Endodermal cell (in vitro differentiated cells): Measurements from ENCODE around the gene ERC1. TPM values are rescaled to one million over a fixed set of nuclear protein-coding genes. Genes with fewer than 3 reads are reported as not detected.

Experiments used
- DNase-seq: peaks from one replicate; pipeline ENCODE4 v3.0.0-alpha.2; 2017
- H3K27ac ChIP-seq: 2 replicates; pipeline ENCODE4 v1.5.1; 2013; ENCODE audit warnings: mild to moderate bottlenecking, low read depth, low read length, moderate library complexity
- H3K27me3 ChIP-seq: 2 replicates; pipeline ENCODE4 v1.6.1; 2013; ENCODE audit warnings: mild to moderate bottlenecking, low read length, moderate library complexity; ENCODE audit not compliant: insufficient read depth, control insufficient read depth, poor library complexity, severe bottlenecking
- H3K36me3 ChIP-seq: 2 replicates; pipeline ENCODE4 v1.7.0; 2013; ENCODE audit warnings: mild to moderate bottlenecking, low read length, moderate library complexity; ENCODE audit not compliant: control insufficient read depth, insufficient read depth
- H3K4me1 ChIP-seq: one replicate; pipeline ENCODE4 v1.7.0; 2013; ENCODE audit warnings: low read length; ENCODE audit not compliant: control insufficient read depth, insufficient read depth
- H3K4me3 ChIP-seq: 2 replicates; pipeline ENCODE4 v1.5.1; 2013; ENCODE audit warnings: mild to moderate bottlenecking, low read length, moderate library complexity
- H3K9ac ChIP-seq: 2 replicates; pipeline ENCODE4 v1.6.1; 2013; ENCODE audit warnings: mild to moderate bottlenecking, low read length, moderate library complexity; ENCODE audit not compliant: poor library complexity, severe bottlenecking; ENCODE audit errors: extremely low read depth
- H3K9me3 ChIP-seq: 2 replicates; pipeline ENCODE4 v1.6.1; 2013; ENCODE audit warnings: mild to moderate bottlenecking, low read length, moderate library complexity; ENCODE audit not compliant: control insufficient read depth
- H3K27ac Mint-ChIP-seq: 2 replicates; pipeline ENCODE4 v1.8.0; 2020; ENCODE audit warnings: mixed read lengths
- H3K27me3 Mint-ChIP-seq: 2 replicates; pipeline ENCODE4 v1.8.0; 2021; ENCODE audit warnings: mild to moderate bottlenecking, mixed read lengths; ENCODE audit not compliant: insufficient read depth
- H3K36me3 Mint-ChIP-seq: 2 replicates; pipeline ENCODE4 v1.8.0; 2020; ENCODE audit warnings: low read depth, mixed read lengths
- H3K4me1 Mint-ChIP-seq: 2 replicates; pipeline ENCODE4 v1.8.0; 2020; ENCODE audit warnings: mixed read lengths
- H3K4me3 Mint-ChIP-seq: 2 replicates; pipeline ENCODE4 v1.8.0; 2020; ENCODE audit warnings: mild to moderate bottlenecking, moderate library complexity, mixed read lengths
- H3K9me3 Mint-ChIP-seq: 2 replicates; pipeline ENCODE4 v1.8.0; 2020; ENCODE audit warnings: mild to moderate bottlenecking, mixed read lengths
- CTCF ChIP-seq: fragments of 200-600 bp; sonication (generic); conservative IDR thresholded peaks from 2 replicates; pipeline ENCODE4 v1.5.0; 2021; ENCODE audit warnings: antibody characterized with exemption, mild to moderate bottlenecking
- WGBS, 2 experiments: methylation state at CpG; one replicate each; pipeline versions ENCODE4 v1.1.5 to v1.1.7; 2013; ENCODE audit warnings: missing lambda C conversion rate in 2 of 2, mixed read lengths in 1 of 2; ENCODE audit not compliant: insufficient coverage in 1 of 2, insufficient read length in 1 of 2; 5-methylcytosine and 5-hydroxymethylcytosine counted together
- total RNA-seq, 2 donors: library from RNA; stranded (reverse); fragmentation: NEBNext Ultra II Directional in 1 of 2; extraction: Animal tissue kit (Norgen Biotek cat#: 25700) in 1 of 2; gene quantifications; 2 replicates in 1 of 2; 3 replicates in 1 of 2; pipeline ENCODE4 v1.2.1, GENCODE V29; 2021

ERC1 gene
- total RNA-seq, 2 donors from 2014 or later, result 60.6 to 159 TPM

DNA sequence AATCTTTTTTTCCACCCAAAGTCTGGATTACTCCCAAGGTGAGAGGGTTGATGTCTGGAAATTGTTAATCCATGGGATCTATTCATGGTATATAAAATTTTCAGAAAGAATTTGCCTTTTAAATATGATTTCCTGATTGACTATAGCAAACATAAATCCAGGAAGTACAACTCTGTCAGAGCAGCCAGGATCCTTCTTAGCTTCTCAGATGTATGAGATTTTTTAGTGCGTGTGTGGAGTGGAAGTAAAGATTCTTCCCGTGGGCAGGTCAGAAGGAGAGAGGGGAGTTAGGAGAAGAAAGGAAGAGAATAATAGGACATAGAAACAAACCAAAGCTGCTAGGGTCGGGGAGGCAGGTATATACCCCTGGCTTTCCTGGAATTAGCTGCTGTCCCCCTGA, 444.0 kb downstream of the ERC1 start:
- Histone ChIP-seq H3K4me1 (no peaks in the 10 kb centered on the region), H3K9ac (no peak overlapping the region), H3K4me3 (no peak overlapping the region), H3K27me3 (no peaks in the 10 kb centered on the region), H3K27ac (no peak overlapping the region), H3K9me3 (no peaks in the 10 kb centered on the region), H3K36me3 (no peaks in the 10 kb centered on the region)
- 98 to 100% methylated on average over 1 to 3 of the region's 3 CpGs for WGBS, 2 experiments
- Mint-ChIP-seq H3K36me3 (peaks cover 6% of the 10 kb centered on the region), H3K4me1 (no peaks in the 10 kb centered on the region), H3K27ac (no peak overlapping the region), H3K4me3 (no peak overlapping the region), H3K27me3 (no peaks in the 10 kb centered on the region), H3K9me3 (peaks cover 3% of the 10 kb centered on the region)
- TF ChIP-seq CTCF, result no peak
- no peak for DNase-seq

- Histone ChIP-seq H3K27ac (no peak overlapping the region), H3K36me3 (no peaks in the 10 kb centered on the region), H3K9ac (no peak overlapping the region), H3K4me3 (no peak overlapping the region), H3K9me3 (no peaks in the 10 kb centered on the region), H3K27me3 (no peaks in the 10 kb centered on the region), H3K4me1 (no peaks in the 10 kb centered on the region)
- H3K4me1 Mint-ChIP-seq, result no peaks in the 10 kb centered on the region
- no peak for DNase-seq
- 91% methylated on average over 3 of the region's 3 CpGs; no CpG with 5 or more reads in 1 of the 2 experiments for WGBS, 2 experiments
- peaks cover 3% of the 10 kb centered on the region for H3K9me3 Mint-ChIP-seq
- no peaks in the 10 kb centered on the region for H3K27me3 Mint-ChIP-seq
- peaks cover 6% of the 10 kb centered on the region for H3K36me3 Mint-ChIP-seq
- TF ChIP-seq CTCF, result no peak
- H3K27ac Mint-ChIP-seq, result no peak overlapping the region
- H3K4me3 Mint-ChIP-seq, result no peak overlapping the region
Observed at GRCh38 chr12:1435456-1435855, 444.4 kb downstream of the ERC1 start.

GRCh38 chr12:1436015-1436414, 445.0 kb downstream of the ERC1 start:
- Histone ChIP-seq H3K27ac (no peak overlapping the region), H3K4me3 (no peak overlapping the region), H3K9me3 (no peaks in the 10 kb centered on the region), H3K36me3 (no peaks in the 10 kb centered on the region), H3K9ac (no peak overlapping the region), H3K27me3 (no peaks in the 10 kb centered on the region), H3K4me1 (no peaks in the 10 kb centered on the region)
- WGBS, 2 experiments, result 91 to 92% methylated on average over 4 to 6 of the region's 6 CpGs
- no peak overlapping the region for H3K4me3 Mint-ChIP-seq
- DNase-seq, result no peak
- H3K27me3 Mint-ChIP-seq, result no peaks in the 10 kb centered on the region
- H3K9me3 Mint-ChIP-seq, result peaks cover 3% of the 10 kb centered on the region
- peaks cover 6% of the 10 kb centered on the region for H3K36me3 Mint-ChIP-seq
- H3K27ac Mint-ChIP-seq, result no peak overlapping the region
- no peaks in the 10 kb centered on the region for H3K4me1 Mint-ChIP-seq
- TF ChIP-seq CTCF, result no peak
